ENCODE data around the gene SGO2.

SGO2 gene

DNA sequence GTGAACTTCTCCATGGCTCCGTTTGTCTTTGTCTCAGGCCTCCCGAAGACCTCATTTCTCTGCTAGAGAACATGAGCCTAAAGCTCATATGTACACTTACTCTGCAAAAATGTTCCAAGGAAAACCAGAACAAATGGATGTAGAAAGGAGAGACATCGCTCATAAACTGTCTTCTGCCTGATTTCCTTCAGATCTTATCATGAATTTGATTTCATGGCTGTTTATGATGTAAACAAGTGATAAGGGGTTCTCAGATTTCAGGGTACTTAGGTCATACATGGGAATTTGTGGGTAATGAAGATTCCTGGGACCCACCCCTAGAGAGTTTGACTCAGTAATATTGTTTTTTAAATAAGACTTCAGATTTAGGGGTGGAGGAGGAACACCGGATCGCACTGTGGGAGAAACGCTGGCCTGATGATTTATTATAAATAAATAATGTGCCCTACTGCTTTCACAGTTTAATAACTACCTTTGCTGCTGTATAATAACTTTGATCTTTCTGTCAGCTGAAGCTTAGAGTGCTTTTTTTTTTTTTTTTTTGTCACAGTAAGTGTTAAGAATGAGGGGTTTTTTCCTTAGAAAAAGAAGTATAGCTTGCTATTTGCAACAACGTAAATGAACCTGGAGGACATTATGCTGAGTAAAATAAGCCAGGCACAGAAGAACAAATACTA, 74.7 kb downstream of the SGO2 start:
- no peak overlapping the region for H2BK12ac ChIP-seq (ENCODE audit: low read length)
- no peaks in the 10 kb centered on the region for H3K79me1 ChIP-seq (ENCODE audit: low read depth, low read length)
- peaks cover 0 to 9% (median 0%) of the 10 kb centered on the region in 3 experiments for H3K27me3 ChIP-seq (ENCODE audit: control insufficient read depth in 3 of 3, insufficient read depth in 3 of 3, low read depth in 1 of 3, low read length in 3 of 3)
- no peak overlapping the region for H3K4me2 ChIP-seq (ENCODE audit: insufficient read depth, low read length, poor library complexity, severe bottlenecking)
- DNase-seq (ENCODE audit: low spot score) = no peak
- H2AFZ ChIP-seq (ENCODE audit: low read length) = no peak overlapping the region
- no peak overlapping the region for H2AK5ac ChIP-seq (ENCODE audit: low read depth, low read length)
- no peak overlapping the region for H3K18ac ChIP-seq (ENCODE audit: low read length)
- H4K8ac ChIP-seq (ENCODE audit: low read depth, low read length) = no peak overlapping the region
- H2BK15ac ChIP-seq (ENCODE audit: low read length) = no peak overlapping the region
- no peak overlapping the region for H3K27ac ChIP-seq (replicated peaks; ENCODE audit: low read length)
- no peak overlapping the region for H2BK120ac ChIP-seq (ENCODE audit: low read depth, low read length)
- H3K23ac ChIP-seq (ENCODE audit: low read depth, low read length, poor library complexity) = no peak overlapping the region
- no peak overlapping the region for H3K9ac ChIP-seq (ENCODE audit: low read depth, low read length, poor library complexity)
- H3K9me3 ChIP-seq (replicated peaks in 1 of 2; ENCODE audit: control insufficient read depth in 2 of 2, insufficient read depth in 1 of 2, low read depth in 1 of 2, low read length in 2 of 2) = no peaks in the 10 kb centered on the region
- no peak overlapping the region for H3K14ac ChIP-seq (ENCODE audit: low read length)
- H3K4me3 ChIP-seq (ENCODE audit: low read length in 2 of 2) = no peak overlapping the region
- no peak overlapping the region for H3K4ac ChIP-seq (ENCODE audit: low read length)
- WGBS, 2 donors (ENCODE audit: extremely low coverage in 2 of 2, insufficient read length in 2 of 2, insufficient replicate concordance in 1 of 2) = no CpG with 5 or more reads among the region's 7 CpGs
- H3K4me1 ChIP-seq (ENCODE audit: control insufficient read depth in 2 of 2, insufficient read depth in 1 of 2, low read depth in 1 of 2, low read length in 2 of 2) = no peaks in the 10 kb centered on the region
- no peak overlapping the region for H2BK5ac ChIP-seq (ENCODE audit: low read length)
- H3K36me3 ChIP-seq (replicated peaks in 1 of 2; ENCODE audit: control insufficient read depth in 2 of 2, insufficient read depth in 2 of 2, low read length in 2 of 2) = no peaks in the 10 kb centered on the region
- no peak overlapping the region for H4K91ac ChIP-seq (ENCODE audit: low read depth, low read length, poor library complexity)

DNA sequence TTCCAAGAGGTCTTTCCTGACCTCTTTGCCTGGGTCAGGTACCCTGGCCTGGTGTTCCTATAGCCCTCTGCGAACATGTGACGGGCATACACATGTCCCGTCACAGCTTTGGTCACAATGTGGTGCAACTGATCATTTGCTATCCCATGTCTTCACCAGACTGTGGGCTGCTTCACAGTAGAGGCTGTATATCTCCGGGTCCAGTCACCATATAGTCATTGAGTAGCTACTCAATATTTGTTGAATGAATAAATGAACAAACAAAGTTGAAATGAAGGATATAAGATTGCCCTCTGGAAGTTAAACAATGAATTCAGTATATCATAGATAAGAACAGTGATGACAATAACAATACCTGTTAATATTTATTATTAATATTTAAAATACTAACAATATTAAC, 76.6 kb downstream of the SGO2 start:
- no peaks in the 10 kb centered on the region for H3K79me1 ChIP-seq (ENCODE audit: low read depth, low read length)
- H3K4me2 ChIP-seq (ENCODE audit: insufficient read depth, low read length, poor library complexity, severe bottlenecking) = no peak overlapping the region
- H3K14ac ChIP-seq (ENCODE audit: low read length) = no peak overlapping the region
- H2BK15ac ChIP-seq (ENCODE audit: low read length) = no peak overlapping the region
- H2AK5ac ChIP-seq (ENCODE audit: low read depth, low read length) = no peak overlapping the region
- no peak overlapping the region for H2BK12ac ChIP-seq (ENCODE audit: low read length)
- no peak overlapping the region for H3K4me3 ChIP-seq (ENCODE audit: low read length in 2 of 2)
- H2BK5ac ChIP-seq (ENCODE audit: low read length) = no peak overlapping the region
- DNase-seq (ENCODE audit: low spot score) = no peak
- H3K4ac ChIP-seq (ENCODE audit: low read length) = no peak overlapping the region
- H4K91ac ChIP-seq (ENCODE audit: low read depth, low read length, poor library complexity) = no peak overlapping the region
- H3K4me1 ChIP-seq (ENCODE audit: control insufficient read depth in 2 of 2, insufficient read depth in 1 of 2, low read depth in 1 of 2, low read length in 2 of 2) = no peaks in the 10 kb centered on the region
- H3K27me3 ChIP-seq (ENCODE audit: control insufficient read depth in 3 of 3, insufficient read depth in 3 of 3, low read depth in 1 of 3, low read length in 3 of 3) = peaks cover 0 to 6% (median 0%) of the 10 kb centered on the region in 3 experiments
- no peak overlapping the region for H2BK120ac ChIP-seq (ENCODE audit: low read depth, low read length)
- no peak overlapping the region for H3K18ac ChIP-seq (ENCODE audit: low read length)
- no peaks in the 10 kb centered on the region for H3K9me3 ChIP-seq (replicated peaks in 1 of 2; ENCODE audit: control insufficient read depth in 2 of 2, insufficient read depth in 1 of 2, low read depth in 1 of 2, low read length in 2 of 2)
- H2AFZ ChIP-seq (ENCODE audit: low read length) = no peak overlapping the region
- no CpG with 5 or more reads among the region's 4 CpGs for WGBS, 2 donors (ENCODE audit: extremely low coverage in 2 of 2, insufficient read length in 2 of 2, insufficient replicate concordance in 1 of 2)
- H3K36me3 ChIP-seq (replicated peaks in 1 of 2; ENCODE audit: control insufficient read depth in 2 of 2, insufficient read depth in 2 of 2, low read length in 2 of 2) = no peaks in the 10 kb centered on the region
- H3K27ac ChIP-seq (replicated peaks; ENCODE audit: low read length) = no peak overlapping the region
- no peak overlapping the region for H3K23ac ChIP-seq (ENCODE audit: low read depth, low read length, poor library complexity)
- H4K8ac ChIP-seq (ENCODE audit: low read depth, low read length) = no peak overlapping the region
- no peak overlapping the region for H3K9ac ChIP-seq (ENCODE audit: low read depth, low read length, poor library complexity)

GRCh38 chr2:200603972-200604371, 78.0 kb downstream of the SGO2 start:
- Histone ChIP-seq H3K4me3 (ENCODE audit: low read length in 2 of 2) (no peak overlapping the region), H2AK5ac (ENCODE audit: low read depth, low read length) (no peak overlapping the region), H3K9me3 (replicated peaks in 1 of 2; ENCODE audit: control insufficient read depth in 2 of 2, insufficient read depth in 1 of 2, low read depth in 1 of 2, low read length in 2 of 2) (no peaks in the 10 kb centered on the region), H2AFZ (ENCODE audit: low read length) (no peak overlapping the region), H3K27me3 (ENCODE audit: control insufficient read depth in 3 of 3, insufficient read depth in 3 of 3, low read depth in 1 of 3, low read length in 3 of 3) (peaks cover 0 to 6% (median 0%) of the 10 kb centered on the region in 3 experiments), H3K36me3 (replicated peaks in 1 of 2; ENCODE audit: control insufficient read depth in 2 of 2, insufficient read depth in 2 of 2, low read length in 2 of 2) (no peaks in the 10 kb centered on the region), H4K8ac (ENCODE audit: low read depth, low read length) (no peak overlapping the region), H2BK120ac (ENCODE audit: low read depth, low read length) (no peak overlapping the region), H4K91ac (ENCODE audit: low read depth, low read length, poor library complexity) (no peak overlapping the region), H2BK5ac (ENCODE audit: low read length) (no peak overlapping the region), H3K14ac (ENCODE audit: low read length) (no peak overlapping the region), H3K4ac (ENCODE audit: low read length) (no peak overlapping the region), H3K27ac (replicated peaks; ENCODE audit: low read length) (no peak overlapping the region), H2BK12ac (ENCODE audit: low read length) (no peak overlapping the region), H3K18ac (ENCODE audit: low read length) (no peak overlapping the region), H3K79me1 (ENCODE audit: low read depth, low read length) (no peaks in the 10 kb centered on the region), H3K4me1 (ENCODE audit: control insufficient read depth in 2 of 2, insufficient read depth in 1 of 2, low read depth in 1 of 2, low read length in 2 of 2) (no peaks in the 10 kb centered on the region), H3K23ac (ENCODE audit: low read depth, low read length, poor library complexity) (no peak overlapping the region), H3K4me2 (ENCODE audit: insufficient read depth, low read length, poor library complexity, severe bottlenecking) (no peak overlapping the region), H3K9ac (ENCODE audit: low read depth, low read length, poor library complexity) (no peak overlapping the region), H2BK15ac (ENCODE audit: low read length) (no peak overlapping the region)
- DNase-seq (ENCODE audit: low spot score) = no peak
- no CpG with 5 or more reads among the region's 3 CpGs for WGBS, 2 donors (ENCODE audit: extremely low coverage in 2 of 2, insufficient read length in 2 of 2, insufficient replicate concordance in 1 of 2)

GRCh38 chr2:200604571-200605255, 78.7 kb downstream of the SGO2 start:
- no peak overlapping the region for H3K18ac ChIP-seq (ENCODE audit: low read length)
- no peak overlapping the region for H2AFZ ChIP-seq (ENCODE audit: low read length)
- H3K4ac ChIP-seq (ENCODE audit: low read length) = no peak overlapping the region
- DNase-seq (ENCODE audit: low spot score) = no peak
- H4K8ac ChIP-seq (ENCODE audit: low read depth, low read length) = no peak overlapping the region
- no peaks in the 10 kb centered on the region for H3K79me1 ChIP-seq (ENCODE audit: low read depth, low read length)
- no peak overlapping the region for H2BK15ac ChIP-seq (ENCODE audit: low read length)
- no peak overlapping the region for H3K23ac ChIP-seq (ENCODE audit: low read depth, low read length, poor library complexity)
- H3K27ac ChIP-seq (replicated peaks; ENCODE audit: low read length) = no peak overlapping the region
- WGBS, 2 donors (ENCODE audit: extremely low coverage in 2 of 2, insufficient read length in 2 of 2, insufficient replicate concordance in 1 of 2) = no CpG with 5 or more reads among the region's 5 CpGs
- H3K4me1 ChIP-seq (ENCODE audit: control insufficient read depth in 2 of 2, insufficient read depth in 1 of 2, low read depth in 1 of 2, low read length in 2 of 2) = no peaks in the 10 kb centered on the region
- H2BK120ac ChIP-seq (ENCODE audit: low read depth, low read length) = no peak overlapping the region
- no peak overlapping the region for H3K4me2 ChIP-seq (ENCODE audit: insufficient read depth, low read length, poor library complexity, severe bottlenecking)
- H3K9ac ChIP-seq (ENCODE audit: low read depth, low read length, poor library complexity) = no peak overlapping the region
- H3K4me3 ChIP-seq (ENCODE audit: low read length in 2 of 2) = no peak overlapping the region
- H3K36me3 ChIP-seq (replicated peaks in 1 of 2; ENCODE audit: control insufficient read depth in 2 of 2, insufficient read depth in 2 of 2, low read length in 2 of 2) = no peaks in the 10 kb centered on the region
- H3K27me3 ChIP-seq (ENCODE audit: control insufficient read depth in 3 of 3, insufficient read depth in 3 of 3, low read depth in 1 of 3, low read length in 3 of 3) = peaks cover 0 to 6% (median 0%) of the 10 kb centered on the region in 3 experiments
- H2BK12ac ChIP-seq (ENCODE audit: low read length) = no peak overlapping the region
- no peak overlapping the region for H3K14ac ChIP-seq (ENCODE audit: low read length)
- no peak overlapping the region for H2BK5ac ChIP-seq (ENCODE audit: low read length)
- no peak overlapping the region for H2AK5ac ChIP-seq (ENCODE audit: low read depth, low read length)
- no peaks in the 10 kb centered on the region for H3K9me3 ChIP-seq (replicated peaks in 1 of 2; ENCODE audit: control insufficient read depth in 2 of 2, insufficient read depth in 1 of 2, low read depth in 1 of 2, low read length in 2 of 2)
- no peak overlapping the region for H4K91ac ChIP-seq (ENCODE audit: low read depth, low read length, poor library complexity)

Data from neuronal stem cell (in vitro differentiated cells).